Tibial nerve (tissue), 4 donors: Measurements from ENCODE around the gene RNF126. TPM values are rescaled to one million over a fixed set of nuclear protein-coding genes. Genes with fewer than 3 reads are reported as not detected.
A peak's percentile ranks its signal among the peaks of the same experiment; 100 is the strongest.

Experiments used
- DNase-seq, 2 donors: peaks; one replicate each; pipeline ENCODE4 v3.0.0-alpha.2; 2019; ENCODE audit warnings: low spot score in 2 of 2
- H3K27ac ChIP-seq, 4 donors: fragments of 200-600 bp; sonication (generic) in 3 of 4; one replicate each; pipeline ENCODE4 v1.5.1; 2017 to 2019; ENCODE audit warnings: mild to moderate bottlenecking in 1 of 4
- H3K27me3 ChIP-seq, 2 donors: fragments of 200-600 bp; sonication (generic) in 1 of 2; one replicate each; pipeline versions ENCODE4 v1.5.1 to v1.6.0; 2017 to 2019
- H3K36me3 ChIP-seq, 3 donors: fragments of 200-600 bp; sonication (generic); one replicate each; pipeline ENCODE4 v1.5.1; 2018 to 2019
- H3K4me1 ChIP-seq, 4 donors: fragments of 200-600 bp; sonication (generic) in 3 of 4; one replicate each; pipeline ENCODE4 v1.5.1; 2017 to 2019
- H3K4me3 ChIP-seq, 4 donors: fragments of 200-600 bp; sonication (generic) in 3 of 4; one replicate each; pipeline ENCODE4 v1.5.1; 2017 to 2019; ENCODE audit warnings: mild to moderate bottlenecking in 1 of 4, moderate library complexity in 1 of 4
- H3K9me3 ChIP-seq, 4 donors: fragments of 200-600 bp; sonication (generic) in 3 of 4; one replicate each; pipeline ENCODE4 v1.5.1; 2017 to 2019
- EP300 ChIP-seq, 2 donors: sonication (generic); formaldehyde crosslinking; IDR thresholded peaks; one replicate each; pipeline ENCODE4 v1.6.1; 2017; ENCODE audit warnings: antibody characterized with exemption in 2 of 2, mild to moderate bottlenecking in 1 of 2
- POLR2A ChIP-seq, 2 donors: fragments of 450-650 bp; IDR thresholded peaks; one replicate each; pipeline ENCODE4 v1.6.1; 2017; ENCODE audit warnings: antibody characterized with exemption in 2 of 2, mild to moderate bottlenecking in 2 of 2, moderate library complexity in 2 of 2
- WGBS, 2 donors: methylation state at CpG; one replicate each; pipeline ENCODE4 v1.1.5; 2018; 5-methylcytosine and 5-hydroxymethylcytosine counted together
- total RNA-seq, 4 donors: library from RNA; depleted of rRNA; stranded (reverse); fragments of >200 nt; gene quantifications; one replicate each; pipeline ENCODE4 v1.1.0, GENCODE V29; 2016
- TF ChIP-seq, protein P1 (sequence below), 5 experiments: fragments of 200-600 bp in 3 of 5; fragments of 450-650 bp in 2 of 5; sonication (generic) in 3 of 5; IDR thresholded peaks; one replicate each; pipeline ENCODE4 v1.5.1; 2016 to 2019; ENCODE audit warnings: antibody characterized with exemption in 5 of 5, mild to moderate bottlenecking in 3 of 5, moderate library complexity in 2 of 5

The RNF126 gene
- total RNA-seq, 4 donors from 2014 or later: 38.0 to 90.9 (median 55.3) TPM

- H3K4me3 ChIP-seq: peak overlapping the region in 3 of 4 donors; percentile 27 to 42 (median 31)
- TF ChIP-seq POLR2A (IDR thresholded peaks at IDR 0.05) (no peak), EP300 (IDR thresholded peaks at IDR 0.05) (no peak)
- TF ChIP-seq, protein P1, sequence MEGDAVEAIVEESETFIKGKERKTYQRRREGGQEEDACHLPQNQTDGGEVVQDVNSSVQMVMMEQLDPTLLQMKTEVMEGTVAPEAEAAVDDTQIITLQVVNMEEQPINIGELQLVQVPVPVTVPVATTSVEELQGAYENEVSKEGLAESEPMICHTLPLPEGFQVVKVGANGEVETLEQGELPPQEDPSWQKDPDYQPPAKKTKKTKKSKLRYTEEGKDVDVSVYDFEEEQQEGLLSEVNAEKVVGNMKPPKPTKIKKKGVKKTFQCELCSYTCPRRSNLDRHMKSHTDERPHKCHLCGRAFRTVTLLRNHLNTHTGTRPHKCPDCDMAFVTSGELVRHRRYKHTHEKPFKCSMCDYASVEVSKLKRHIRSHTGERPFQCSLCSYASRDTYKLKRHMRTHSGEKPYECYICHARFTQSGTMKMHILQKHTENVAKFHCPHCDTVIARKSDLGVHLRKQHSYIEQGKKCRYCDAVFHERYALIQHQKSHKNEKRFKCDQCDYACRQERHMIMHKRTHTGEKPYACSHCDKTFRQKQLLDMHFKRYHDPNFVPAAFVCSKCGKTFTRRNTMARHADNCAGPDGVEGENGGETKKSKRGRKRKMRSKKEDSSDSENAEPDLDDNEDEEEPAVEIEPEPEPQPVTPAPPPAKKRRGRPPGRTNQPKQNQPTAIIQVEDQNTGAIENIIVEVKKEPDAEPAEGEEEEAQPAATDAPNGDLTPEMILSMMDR (IDR thresholded peaks at IDR 0.05): no peak
- H3K9me3 ChIP-seq: no peaks in the 10 kb centered on the region
- H3K36me3 ChIP-seq: no peaks in the 10 kb centered on the region
- peak overlapping the region in 3 of 4 donors; percentile 58 to 84 (median 60) for H3K27ac ChIP-seq
- 15 to 23% methylated on average over 33 to 36 of the region's 36 CpGs for WGBS, 2 donors
- peaks cover 0 to 37% (median 22%) of the 10 kb centered on the region in 4 donors for H3K4me1 ChIP-seq
- peaks cover 0 to 17% of the 10 kb centered on the region in 2 donors for H3K27me3 ChIP-seq
- peak; percentile 43 to 61 for DNase-seq
These were observed 52.1 kb downstream of the RNF126 start for GRCh38 chr19:610801-611480.

- Histone ChIP-seq H3K36me3 (no peaks in the 10 kb centered on the region), H3K4me1 (peaks cover 0 to 37% (median 22%) of the 10 kb centered on the region in 4 donors), H3K9me3 (no peaks in the 10 kb centered on the region), H3K27me3 (peaks cover 0 to 14% of the 10 kb centered on the region in 2 donors), H3K27ac (peak overlapping the region in 3 of 4 donors; percentile 58 to 84 (median 60)), H3K4me3 (peak overlapping the region in 3 of 4 donors; percentile 27 to 42 (median 31))
- TF ChIP-seq, protein P1 (IDR thresholded peaks at IDR 0.05): no peak
- TF ChIP-seq EP300 (IDR thresholded peaks at IDR 0.05) (no peak), POLR2A (IDR thresholded peaks at IDR 0.05) (no peak)
- WGBS, 2 donors: 40 to 69% methylated on average over 14 to 27 of the region's 38 CpGs
- no peak for DNase-seq
These were observed 52.8 kb downstream of the RNF126 start for GRCh38 chr19:610071-610800.

- TF ChIP-seq, protein P1 (IDR thresholded peaks at IDR 0.05): no peak
- TF ChIP-seq POLR2A (IDR thresholded peaks at IDR 0.05): no peak
- peak; percentile 32 to 44 for TF ChIP-seq EP300 (IDR thresholded peaks at IDR 0.05)
- Histone ChIP-seq H3K4me1 (peaks cover 0 to 37% (median 22%) of the 10 kb centered on the region in 4 donors), H3K27me3 (peaks cover 0 to under 1% of the 10 kb centered on the region in 2 donors), H3K9me3 (no peaks in the 10 kb centered on the region), H3K27ac (peak overlapping the region in 2 of 4 donors; percentile 64 to 84), H3K4me3 (no peak overlapping the region), H3K36me3 (no peaks in the 10 kb centered on the region)
- peak in 1 of 2 donors; percentile 17 for DNase-seq
- WGBS, 2 donors: 44 to 62% methylated on average over 17 to 22 of the region's 22 CpGs
These were observed 54.0 kb downstream of the RNF126 start for GRCh38 chr19:609004-609346.

DNA sequence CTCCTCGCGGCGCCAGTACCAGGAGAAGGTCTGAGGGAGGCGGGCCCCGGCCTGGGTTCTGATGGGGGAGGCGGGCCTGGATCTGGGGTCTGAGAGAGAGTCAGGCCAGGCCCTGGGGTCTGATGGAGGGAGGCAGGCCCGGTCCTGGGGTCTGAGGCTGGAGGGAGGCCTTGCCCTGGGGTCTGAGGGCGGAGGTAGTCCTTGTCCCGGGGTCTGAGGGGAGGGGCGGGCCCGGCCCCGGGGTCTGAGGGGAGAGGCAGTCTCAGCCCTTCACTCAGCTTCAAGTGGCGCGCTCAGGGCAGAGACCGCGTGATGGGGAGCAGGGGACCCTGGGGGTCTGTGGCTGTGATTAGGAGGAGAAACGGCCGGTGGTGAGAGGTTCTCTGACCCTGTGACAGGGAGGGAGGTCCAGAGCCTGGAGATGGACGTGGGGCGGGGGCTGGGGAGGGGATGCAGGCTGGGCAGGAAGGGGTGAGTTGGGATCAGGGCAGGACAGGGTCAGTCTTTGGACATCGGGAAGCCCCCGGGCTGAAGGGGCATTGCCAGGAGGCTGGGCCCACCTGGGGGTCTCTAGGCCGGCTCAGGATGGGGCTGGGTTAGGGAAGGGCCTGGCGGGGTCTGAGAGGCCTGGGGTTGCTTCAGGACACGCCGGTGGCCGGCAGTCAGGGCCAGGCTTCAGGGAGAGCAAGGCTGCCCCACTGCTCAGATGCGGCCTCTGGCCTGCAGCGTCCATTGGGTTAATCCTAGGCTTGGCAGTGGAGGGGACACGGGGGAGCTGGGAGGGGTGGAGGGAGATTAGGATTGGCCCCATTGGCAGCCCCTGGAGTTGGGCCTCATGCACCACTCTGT is 54.6 kb downstream of the RNF126 start:
- peaks cover 0 to 37% (median 22%) of the 10 kb centered on the region in 4 donors for H3K4me1 ChIP-seq
- TF ChIP-seq, protein P1 (IDR thresholded peaks at IDR 0.05): no peak
- TF ChIP-seq EP300 (IDR thresholded peaks at IDR 0.05) (no peak), POLR2A (IDR thresholded peaks at IDR 0.05) (no peak)
- WGBS, 2 donors: 69% methylated on average over 28 to 30 of the region's 30 CpGs

More for the DNA sequence above, 54.6 kb downstream of the RNF126 start:
- no peak for DNase-seq
- no peaks in the 10 kb centered on the region for H3K9me3 ChIP-seq
- H3K27ac ChIP-seq: peak overlapping the region in 1 of 4 donors; percentile 84
- no peaks in the 10 kb centered on the region for H3K36me3 ChIP-seq
- H3K27me3 ChIP-seq: no peaks in the 10 kb centered on the region
- no peak overlapping the region for H3K4me3 ChIP-seq
